HPDE6-E6E7 (cell line): ENCODE measurements around the gene ZMIZ1.
"Not testable (repeated sequence)": the region's sequence is repeated elsewhere in the genome, so short reads cannot be mapped to it uniquely, and the experiment has no call there.

Source experiments
- DNase-seq: peaks from one replicate; pipeline ENCODE4 v3.0.0; 2011; ENCODE audit warnings: missing footprints; ENCODE audit errors: extremely low spot score

Gene ZMIZ1

GRCh38 chr10:79029478-79030390 is 39.0 kb upstream of the ZMIZ1 start:
- no peak for DNase-seq

- no peak for DNase-seq
Observed at GRCh38 chr10:79030705-79031104, 38.1 kb upstream of the ZMIZ1 start.

GRCh38 chr10:79031723-79032122 is 37.0 kb upstream of the ZMIZ1 start:
- DNase-seq, result no peak

DNA sequence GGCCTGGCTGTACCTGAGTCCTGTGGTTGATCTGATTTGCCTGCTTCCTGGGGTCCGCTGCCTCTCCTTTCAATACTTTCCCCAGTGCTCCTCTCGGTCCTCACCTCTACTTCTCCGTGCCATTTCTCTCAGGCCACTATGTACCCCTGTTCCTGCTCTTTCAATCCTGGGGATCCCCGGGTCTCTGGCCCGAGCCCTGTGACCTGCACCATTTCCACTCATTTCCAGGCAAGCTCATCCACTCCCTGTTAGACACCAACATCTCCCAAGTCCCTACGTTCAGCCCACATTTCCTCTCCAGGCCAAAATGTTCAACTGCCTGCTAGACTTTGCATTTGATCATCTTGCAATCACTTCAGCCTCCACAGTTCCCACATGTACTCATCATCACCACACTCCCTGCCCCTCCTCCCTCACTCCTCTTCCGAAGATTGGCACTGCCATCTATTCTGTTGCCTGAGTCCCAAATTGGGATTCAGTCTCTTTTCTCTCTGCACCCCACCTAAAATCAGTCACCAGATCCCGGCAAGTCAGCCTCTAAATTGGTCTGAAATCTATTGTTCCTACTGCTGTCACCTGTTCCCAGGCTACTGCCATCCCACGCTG is 34.4 kb upstream of the ZMIZ1 start:
- DNase-seq, result no peak

DNA sequence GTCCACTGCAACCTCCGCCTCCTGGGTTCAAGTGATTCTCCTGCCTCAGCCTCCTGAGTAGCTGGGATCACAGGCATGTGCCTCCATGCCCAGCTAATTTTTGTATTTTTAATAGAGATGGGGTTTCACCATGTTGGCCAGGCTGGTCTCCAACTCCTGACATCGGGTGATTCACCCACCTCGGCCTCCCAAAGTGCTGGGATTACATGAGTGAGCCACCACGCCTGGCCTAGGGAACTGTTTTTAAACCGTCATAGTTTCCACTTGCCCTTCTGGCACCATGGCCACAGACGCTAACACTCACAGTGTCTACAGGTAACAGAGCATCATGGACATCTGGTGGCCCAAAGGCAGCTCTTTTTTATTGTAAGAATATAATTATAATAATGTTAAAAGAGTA is 32.4 kb upstream of the ZMIZ1 start:
- DNase-seq, result not testable (repeated sequence)

- no peak for DNase-seq
Observed at GRCh38 chr10:79038104-79038840, 30.5 kb upstream of the ZMIZ1 start.

DNA sequence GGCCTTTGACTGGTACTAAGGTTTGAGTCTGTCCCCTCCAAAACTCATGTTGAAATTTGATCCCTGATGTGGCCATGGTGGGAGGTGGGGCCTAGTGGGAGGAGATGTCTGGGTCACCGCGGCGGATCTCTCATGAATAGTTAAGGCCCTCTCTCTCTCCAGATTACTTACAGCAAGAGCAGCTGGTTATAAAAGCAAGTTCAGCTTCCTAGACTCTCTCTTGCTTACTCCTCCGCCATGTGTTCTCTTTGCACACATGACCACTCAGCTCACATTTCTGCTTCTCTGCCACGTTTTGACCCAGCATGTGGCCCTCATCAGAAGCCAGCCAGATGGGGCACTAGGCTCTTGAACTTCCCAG is 29.9 kb upstream of the ZMIZ1 start:
- DNase-seq, result no peak

DNA sequence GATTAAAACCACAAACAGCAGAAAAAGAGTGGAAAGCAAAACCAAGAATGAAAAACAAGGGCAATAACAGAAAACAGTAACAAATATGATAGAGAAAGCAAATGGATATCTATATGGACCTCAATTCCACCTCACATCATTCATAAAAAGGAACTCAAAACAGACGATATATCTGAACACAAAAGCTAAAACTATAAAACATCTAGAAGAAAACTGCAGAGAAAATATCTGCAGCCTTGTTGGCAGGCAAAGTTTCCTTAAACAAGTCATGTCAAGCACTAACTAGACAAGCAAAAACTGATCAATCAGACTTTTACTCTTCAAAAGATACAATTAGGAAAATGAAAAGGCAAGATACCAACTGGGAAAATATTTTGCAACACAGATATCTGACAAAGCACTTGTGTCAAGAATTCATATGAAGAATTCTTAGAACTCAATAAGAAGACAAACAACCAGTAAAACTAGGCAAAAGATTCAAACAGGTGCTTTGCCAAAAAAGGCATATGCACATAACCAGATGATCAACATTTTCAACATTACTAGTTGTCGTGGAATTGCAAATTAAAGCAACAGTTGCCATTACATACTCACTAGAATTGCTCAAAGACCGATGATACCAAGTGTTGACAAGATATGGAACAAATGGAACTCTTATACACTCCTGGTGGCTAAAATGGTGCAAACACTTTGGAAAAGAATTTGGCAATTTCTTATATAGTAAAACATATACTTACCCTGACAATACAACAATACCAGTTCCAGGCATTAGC is 25.9 kb upstream of the ZMIZ1 start:
- no peak for DNase-seq

DNA sequence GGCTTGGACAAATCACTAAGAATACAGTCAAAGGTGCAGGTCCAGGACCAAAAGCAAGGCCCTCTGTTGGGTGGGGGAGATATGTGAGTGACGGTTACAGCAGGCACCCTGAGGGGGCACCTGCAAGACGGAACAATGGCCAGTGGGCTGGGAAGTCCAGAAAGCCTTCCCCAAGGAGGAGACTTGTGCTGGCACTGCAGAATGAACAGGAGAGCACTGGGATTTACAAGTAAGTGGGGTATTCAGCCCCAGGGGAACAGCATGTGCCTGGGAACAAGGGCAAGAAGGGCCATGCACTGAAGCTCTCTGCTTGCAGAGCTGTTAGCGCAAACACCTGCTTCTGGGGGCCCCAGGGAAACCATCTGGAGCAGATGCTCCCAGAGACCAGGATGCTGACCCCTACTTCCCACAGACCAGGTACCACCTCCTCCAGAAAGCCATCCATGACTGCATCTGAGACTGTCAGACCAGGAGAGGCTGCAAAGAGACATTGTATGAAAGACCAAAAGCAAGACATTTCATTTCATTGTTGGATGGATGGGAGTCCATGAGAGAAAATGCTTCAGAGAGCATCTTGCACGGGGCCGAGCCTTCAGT is 24.6 kb upstream of the ZMIZ1 start:
- DNase-seq, result no peak

GRCh38 chr10:79044846-79045245 is 23.9 kb upstream of the ZMIZ1 start:
- DNase-seq, result no peak

DNA sequence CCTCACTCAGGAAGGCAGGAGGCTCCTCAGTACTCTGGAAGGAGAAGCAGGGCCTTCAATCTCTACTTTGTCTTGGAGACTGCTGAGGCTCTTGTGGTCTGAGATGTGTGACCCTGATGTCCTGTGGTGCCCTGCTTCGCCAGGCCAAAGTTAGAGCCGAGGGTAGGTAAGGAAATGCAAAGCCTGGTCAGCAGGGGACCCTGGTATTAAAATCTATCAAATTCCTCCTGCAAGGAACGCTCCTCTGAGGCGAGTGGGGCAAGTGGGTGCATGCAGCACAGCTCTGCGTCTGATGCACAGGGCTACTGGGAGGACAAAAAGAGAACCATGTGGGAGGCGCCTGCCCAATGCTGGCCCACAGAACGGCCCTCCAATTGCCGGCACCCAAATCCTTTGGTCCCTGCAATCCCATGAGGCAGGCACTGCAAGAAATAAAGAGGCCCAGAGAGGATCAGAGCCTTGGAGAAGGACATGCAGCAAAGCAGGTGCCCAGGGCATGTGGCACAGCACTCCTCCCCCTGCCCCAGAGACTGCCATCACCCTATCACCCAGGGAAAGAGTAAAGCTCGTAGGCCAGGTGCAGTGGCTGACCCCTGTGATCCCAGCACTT is 23.1 kb upstream of the ZMIZ1 start:
- DNase-seq, result no peak

GRCh38 chr10:79046326-79046725 is 22.4 kb upstream of the ZMIZ1 start:
- no peak for DNase-seq

- no peak for DNase-seq
Observed at GRCh38 chr10:79046741-79047583, 21.8 kb upstream of the ZMIZ1 start.

GRCh38 chr10:79047584-79047874 is 21.2 kb upstream of the ZMIZ1 start:
- no peak for DNase-seq

- no peak for DNase-seq
Observed at GRCh38 chr10:79047875-79048638, 20.7 kb upstream of the ZMIZ1 start.

DNA sequence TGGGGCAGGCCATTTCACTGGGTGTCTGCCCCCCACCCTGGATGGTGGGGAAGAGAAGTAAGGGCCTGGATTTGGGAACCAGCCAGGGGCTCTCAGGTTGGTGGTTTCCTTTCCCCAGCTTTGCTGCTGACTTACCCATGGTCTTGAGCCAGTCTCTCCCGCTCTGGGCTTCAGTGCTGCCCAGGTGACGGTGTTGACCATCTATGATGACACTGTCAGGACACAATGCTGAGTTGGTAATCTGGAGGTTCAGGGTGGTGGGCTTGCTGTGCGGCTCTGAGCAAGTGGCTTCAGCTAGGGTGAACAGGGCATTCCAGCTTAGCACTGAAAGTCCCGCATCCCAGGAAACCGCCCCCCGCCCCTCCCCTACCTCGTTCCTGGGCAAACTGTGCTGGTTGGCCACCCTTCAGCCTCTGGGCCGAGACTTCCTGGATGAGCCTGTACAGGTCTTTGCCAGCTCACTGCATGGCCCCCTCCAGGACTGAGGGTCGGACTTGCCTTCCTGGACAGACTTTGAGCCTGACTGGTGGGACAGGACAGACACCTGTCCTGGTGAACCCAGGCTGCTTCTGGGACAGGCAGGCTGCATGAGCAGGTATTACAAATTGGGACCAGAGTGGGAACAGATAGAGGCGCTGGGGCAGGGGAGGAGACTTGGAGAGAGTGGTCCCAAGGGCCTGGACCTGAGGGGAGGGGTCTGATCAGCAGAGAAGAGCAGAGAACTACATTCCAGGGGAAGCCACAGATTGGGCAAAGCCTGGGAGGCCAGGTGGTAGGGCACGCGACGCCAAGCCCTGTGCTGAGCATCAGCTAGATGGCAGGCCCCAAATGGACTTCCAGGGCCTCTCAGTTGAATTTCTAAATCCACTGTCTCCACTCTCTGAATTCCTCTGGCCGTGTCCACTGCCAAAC is 19.9 kb upstream of the ZMIZ1 start:
- no peak for DNase-seq

DNA sequence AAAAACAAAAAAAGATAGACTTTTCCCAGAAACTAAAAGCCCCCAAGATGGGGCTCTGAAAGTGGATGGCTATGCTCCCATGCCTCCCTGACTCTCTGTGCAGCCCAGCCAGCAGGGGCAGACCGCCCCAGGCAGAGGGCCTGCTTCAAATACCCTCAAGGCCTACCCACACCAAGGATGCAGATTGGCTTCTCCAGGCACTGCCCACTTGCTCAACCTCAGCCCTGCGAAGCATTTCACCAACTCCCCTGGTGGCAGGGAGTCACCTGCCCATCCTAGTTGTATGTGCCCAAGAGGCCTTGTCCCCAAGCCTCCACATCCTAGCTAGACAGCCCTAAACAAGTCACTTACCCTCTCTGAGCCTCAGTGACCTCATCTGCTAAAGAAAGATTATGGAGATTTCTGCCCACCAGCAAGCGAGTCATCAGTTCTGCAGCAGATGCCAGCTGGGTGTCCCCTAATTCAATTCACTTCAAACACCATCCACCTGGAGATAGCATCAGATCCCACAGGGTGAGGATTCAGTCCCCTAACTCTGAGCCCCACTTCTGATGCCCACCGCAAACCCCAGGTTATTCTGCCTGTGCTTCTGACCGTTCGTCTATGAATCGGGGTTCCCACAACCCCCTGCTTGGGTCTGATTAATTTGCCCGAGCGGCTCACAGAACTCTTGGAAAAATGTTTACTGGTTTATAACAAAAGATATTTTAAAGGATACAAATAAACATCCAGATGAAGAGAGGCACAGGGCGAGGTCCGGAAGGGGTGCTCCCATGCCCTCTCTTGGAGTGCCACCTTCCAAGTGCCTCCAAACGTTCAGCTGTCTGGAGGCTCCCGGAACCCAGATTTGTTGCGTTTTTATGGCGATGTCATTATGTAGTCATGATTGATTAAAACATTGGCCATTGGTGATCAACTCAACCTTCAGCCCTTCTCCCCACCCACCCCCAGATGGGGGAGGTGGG is 18.6 kb upstream of the ZMIZ1 start:
- DNase-seq, result no peak
